ENCODE measurements around the gene PMP22.

- no peak for TF ChIP-seq POLR2A (IDR thresholded peaks at IDR 0.05)
- TF ChIP-seq CTCF (IDR thresholded peaks at IDR 0.05) = no peak
Observed at GRCh38 chr17:15309793-15310192, 44.7 kb upstream of the PMP22 start.

All from vagina (tissue), 2 donors.